Suprapubic skin (tissue), 4 donors: ENCODE data around the gene ABHD4. TPM values are rescaled to one million over a fixed set of nuclear protein-coding genes. Genes with fewer than 3 reads are reported as not detected.

Experiments
- DNase-seq, 2 donors: peaks; one replicate each; pipeline ENCODE4 v3.0.0-alpha.2; 2019; ENCODE audit warnings: low spot score in 2 of 2
- H3K27ac ChIP-seq: fragments of 200-600 bp; sonication (generic); one replicate; pipeline ENCODE4 v1.5.1; 2019
- H3K27me3 ChIP-seq: fragments of 200-600 bp; sonication (generic); one replicate; pipeline ENCODE4 v1.5.1; 2019
- H3K36me3 ChIP-seq: fragments of 200-600 bp; sonication (generic); one replicate; pipeline ENCODE4 v1.5.1; 2019
- H3K4me1 ChIP-seq: fragments of 200-600 bp; sonication (generic); one replicate; pipeline ENCODE4 v1.5.1; 2019
- H3K4me3 ChIP-seq: fragments of 200-600 bp; sonication (generic); one replicate; pipeline ENCODE4 v1.5.1; 2019; ENCODE audit warnings: mild to moderate bottlenecking
- H3K9me3 ChIP-seq: fragments of 200-600 bp; sonication (generic); one replicate; pipeline ENCODE4 v1.5.1; 2019
- CTCF ChIP-seq, 2 donors: fragments of 200-600 bp in 1 of 2; fragments of 450-650 bp in 1 of 2; sonication (generic) in 1 of 2; IDR thresholded peaks; one replicate each; pipeline ENCODE4 v1.5.1; 2016 to 2019; ENCODE audit warnings: antibody characterized with exemption in 2 of 2, mild to moderate bottlenecking in 1 of 2, moderate library complexity in 1 of 2
- EP300 ChIP-seq: sonication (generic); formaldehyde crosslinking; IDR thresholded peaks from one replicate; pipeline ENCODE4 v1.6.1; 2017; ENCODE audit warnings: antibody characterized with exemption
- POLR2A ChIP-seq, 2 donors: fragments of 450-650 bp; IDR thresholded peaks; one replicate each; pipeline ENCODE4 v1.6.1; 2017; ENCODE audit warnings: antibody characterized with exemption in 2 of 2, mild to moderate bottlenecking in 2 of 2, moderate library complexity in 2 of 2
- POLR2AphosphoS5 ChIP-seq, 3 donors: sonication (generic); formaldehyde crosslinking; IDR thresholded peaks; one replicate each; pipeline ENCODE4 v1.6.1; 2017; ENCODE audit warnings: antibody characterized with exemption in 3 of 3
- WGBS: methylation state at CpG from one replicate; pipeline ENCODE4 v1.1.5; 2018; 5-methylcytosine and 5-hydroxymethylcytosine counted together
- total RNA-seq, 4 donors: library from RNA; depleted of rRNA; stranded (reverse); fragments of >200 nt; gene quantifications; one replicate each; pipeline ENCODE4 v1.1.0, GENCODE V29; 2016

The ABHD4 gene
- total RNA-seq, 4 donors from 2014 or later: 15.3 to 30.4 (median 21.8) TPM

GRCh38 chr14:22622255-22622654 is 24.2 kb downstream of the ABHD4 start:
- Histone ChIP-seq H3K4me3 (no peak overlapping the region), H3K4me1 (no peaks in the 10 kb centered on the region), H3K27ac (no peak overlapping the region), H3K27me3 (no peaks in the 10 kb centered on the region), H3K9me3 (no peaks in the 10 kb centered on the region), H3K36me3 (no peaks in the 10 kb centered on the region)
- no peak for DNase-seq
- TF ChIP-seq POLR2A (IDR thresholded peaks at IDR 0.05): no peak
- TF ChIP-seq POLR2AphosphoS5 (IDR thresholded peaks at IDR 0.05): no peak
- TF ChIP-seq CTCF (IDR thresholded peaks at IDR 0.05): no peak
- TF ChIP-seq EP300: no peak
- 88% methylated on average over 2 of the region's 2 CpGs for WGBS

- WGBS: 16% methylated on average over 2 of the region's 2 CpGs
- H3K4me1 ChIP-seq: no peaks in the 10 kb centered on the region
- H3K27ac ChIP-seq: no peak overlapping the region
- no peak overlapping the region for H3K4me3 ChIP-seq
- H3K36me3 ChIP-seq: no peaks in the 10 kb centered on the region
- TF ChIP-seq CTCF (IDR thresholded peaks at IDR 0.05): no peak
- TF ChIP-seq EP300: no peak
- TF ChIP-seq POLR2A (IDR thresholded peaks at IDR 0.05): no peak
- TF ChIP-seq POLR2AphosphoS5 (IDR thresholded peaks at IDR 0.05): no peak
- no peak for DNase-seq
- no peaks in the 10 kb centered on the region for H3K27me3 ChIP-seq
- no peaks in the 10 kb centered on the region for H3K9me3 ChIP-seq
These were observed 24.9 kb downstream of the ABHD4 start for GRCh38 chr14:22623047-22623446.

- Histone ChIP-seq H3K27me3 (no peaks in the 10 kb centered on the region), H3K36me3 (no peaks in the 10 kb centered on the region), H3K27ac (no peak overlapping the region), H3K9me3 (no peaks in the 10 kb centered on the region), H3K4me1 (no peaks in the 10 kb centered on the region), H3K4me3 (no peak overlapping the region)
- TF ChIP-seq EP300 (no peak), POLR2A (IDR thresholded peaks at IDR 0.05) (no peak), CTCF (IDR thresholded peaks at IDR 0.05) (no peak), POLR2AphosphoS5 (IDR thresholded peaks at IDR 0.05) (no peak)
- WGBS: 82% methylated on average over 6 of the region's 6 CpGs
- DNase-seq: no peak
These were observed 28.5 kb downstream of the ABHD4 start for GRCh38 chr14:22626590-22626989.

DNA sequence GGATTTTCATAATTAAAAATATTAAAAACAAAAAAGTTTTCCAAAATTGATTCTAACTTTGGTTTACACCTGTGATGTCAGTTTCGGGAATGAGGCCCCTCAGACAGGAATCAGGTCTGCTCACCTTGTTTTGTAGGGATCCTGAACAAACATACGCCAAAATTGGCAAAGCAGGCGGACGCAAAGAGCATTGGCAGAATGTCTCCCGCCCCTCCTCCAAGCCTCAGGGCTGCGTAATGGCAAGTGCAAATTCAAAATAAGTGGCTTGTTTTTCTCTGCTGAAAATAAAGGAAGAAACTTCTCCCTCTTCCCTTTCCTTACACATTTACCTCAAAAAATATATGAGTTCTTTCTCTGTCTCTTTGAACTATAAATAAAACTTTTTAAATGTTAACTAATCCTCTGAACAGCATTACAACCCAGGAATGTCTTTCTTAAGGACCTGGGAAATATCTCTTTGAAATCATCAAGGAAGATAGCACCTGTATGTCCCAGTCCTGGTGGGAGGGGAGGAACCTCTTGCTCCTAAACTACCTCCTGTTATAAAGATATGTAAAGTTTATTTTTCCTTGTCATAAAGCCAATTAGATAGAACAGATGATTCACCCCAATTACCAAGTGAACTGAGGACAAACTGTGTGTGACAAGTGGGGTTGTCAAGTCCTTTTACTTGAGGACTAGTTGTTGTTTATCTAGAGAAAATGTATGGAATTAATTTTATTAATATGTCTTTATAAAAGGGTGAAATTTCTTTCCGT is 29.6 kb downstream of the ABHD4 start:
- H3K27me3 ChIP-seq: no peaks in the 10 kb centered on the region
- no peak for DNase-seq
- no peaks in the 10 kb centered on the region for H3K36me3 ChIP-seq
- H3K27ac ChIP-seq: no peak overlapping the region
- H3K4me1 ChIP-seq: no peaks in the 10 kb centered on the region
- TF ChIP-seq EP300: no peak
- H3K4me3 ChIP-seq: no peak overlapping the region
- WGBS: 60% methylated on average over 7 of the region's 7 CpGs
- H3K9me3 ChIP-seq: no peaks in the 10 kb centered on the region

- H3K36me3 ChIP-seq: no peaks in the 10 kb centered on the region
- WGBS: 60% methylated on average over 5 of the region's 5 CpGs
These were observed 31.3 kb downstream of the ABHD4 start for GRCh38 chr14:22629361-22629760.

More at GRCh38 chr14:22629361-22629760, 31.3 kb downstream of the ABHD4 start:
- H3K27me3 ChIP-seq: no peaks in the 10 kb centered on the region
- H3K9me3 ChIP-seq: no peaks in the 10 kb centered on the region
- no peak for TF ChIP-seq POLR2AphosphoS5 (IDR thresholded peaks at IDR 0.05)
- TF ChIP-seq EP300: no peak
- TF ChIP-seq CTCF (IDR thresholded peaks at IDR 0.05): no peak
- no peak for TF ChIP-seq POLR2A (IDR thresholded peaks at IDR 0.05)
- no peaks in the 10 kb centered on the region for H3K4me1 ChIP-seq
- no peak overlapping the region for H3K27ac ChIP-seq
- H3K4me3 ChIP-seq: no peak overlapping the region
- no peak for DNase-seq
